HEK293 (cell line): Measurements from ENCODE around the gene RNF212.

ENCODE experiments used
- CTCF ChIA-PET: fragments of 350-600 bp; formaldehyde crosslinking; extraction: SDS; loops from one replicate; lab custom pipeline; 2021; ENCODE audit warnings: antibody characterized with exemption; lab: Yijun Ruan, JAX
- POLR2A ChIA-PET: fragments of 300-600 bp; formaldehyde crosslinking; extraction: SDS; loops from one replicate; lab custom pipeline; 2020; ENCODE audit warnings: antibody characterized with exemption, inconsistent platforms; lab: Yijun Ruan, JAX
- H3K27ac ChIP-seq: fragments of 200-500 bp; sonication (Bioruptor generic); 2 replicates; pipeline ENCODE4 v1.5.1; 2014; ENCODE audit warnings: low read depth, low read length, control low read depth, inconsistent platforms; ENCODE audit errors: extremely low read depth
- H3K36me3 ChIP-seq, 2 experiments: fragments of 200-500 bp in 1 of 2; sonication (Bioruptor generic) in 1 of 2; 1 replicate in 1 of 2; 2 replicates in 1 of 2; pipeline ENCODE4 v1.5.1; 2014 to 2017; ENCODE audit warnings: inconsistent platforms in 2 of 2, low read length in 2 of 2; ENCODE audit not compliant: control insufficient read depth in 2 of 2, insufficient read depth in 1 of 2
- H3K4me1 ChIP-seq: fragments of 200-500 bp; sonication (Bioruptor generic); 2 replicates; pipeline ENCODE4 v1.5.1; 2014; ENCODE audit warnings: mild to moderate bottlenecking, low read length, inconsistent platforms; ENCODE audit not compliant: control insufficient read depth, insufficient read depth
- H3K4me3 ChIP-seq: 2 replicates; pipeline ENCODE4 v1.5.1; 2011; ENCODE audit warnings: low read depth, mild to moderate bottlenecking, control low read depth, low read length, moderate library complexity
- H3K9me3 ChIP-seq: fragments of 200-500 bp; sonication (Bioruptor generic); 2 replicates; pipeline ENCODE4 v1.5.1; 2014; ENCODE audit warnings: low read depth, low read length, inconsistent platforms; ENCODE audit not compliant: control insufficient read depth, insufficient read depth
- EGR2 ChIP-seq: fragments of 450-650 bp; formaldehyde crosslinking; IDR thresholded peaks from 2 replicates; pipeline ENCODE4 v1.5.1; 2016; ENCODE audit warnings: low read depth, missing biosample characterization, missing genetic modification characterization
- GLI4 ChIP-seq: fragments of 450-650 bp; formaldehyde crosslinking; IDR thresholded peaks from 2 replicates; pipeline ENCODE4 v1.5.1; 2016; ENCODE audit warnings: missing biosample characterization, missing genetic modification characterization
- IKZF3 ChIP-seq: fragments of 450-650 bp; IDR thresholded peaks from 2 replicates; pipeline ENCODE4 v1.5.0; 2018; ENCODE audit warnings: missing biosample characterization, mild to moderate bottlenecking, missing genetic modification characterization, moderate library complexity
- INSM2 ChIP-seq: fragments of 450-650 bp; formaldehyde crosslinking; IDR thresholded peaks from 2 replicates; pipeline ENCODE4 v1.5.1; 2016; ENCODE audit warnings: missing biosample characterization, missing genetic modification characterization
- KLF1 ChIP-seq: fragments of 450-650 bp; formaldehyde crosslinking; IDR thresholded peaks from 2 replicates; pipeline ENCODE4 v1.5.1; 2016; ENCODE audit warnings: missing biosample characterization, missing genetic modification characterization
- KLF8 ChIP-seq: fragments of 450-650 bp; formaldehyde crosslinking; IDR thresholded peaks from 2 replicates; pipeline ENCODE4 v1.5.1; 2016; ENCODE audit warnings: missing biosample characterization, missing genetic modification characterization
- PRDM4 ChIP-seq: fragments of 450-650 bp; formaldehyde crosslinking; IDR thresholded peaks from 2 replicates; pipeline ENCODE4 v1.5.1; 2017; ENCODE audit warnings: missing biosample characterization, missing genetic modification characterization
- SP2 ChIP-seq: fragments of 450-650 bp; formaldehyde crosslinking; IDR thresholded peaks from 2 replicates; pipeline ENCODE4 v1.5.1; 2016; ENCODE audit warnings: missing biosample characterization, missing genetic modification characterization
- ZBTB44 ChIP-seq: fragments of 450-650 bp; IDR thresholded peaks from 2 replicates; pipeline ENCODE4 v1.5.1; 2018; ENCODE audit warnings: missing biosample characterization, mild to moderate bottlenecking, missing genetic modification characterization
- ZFHX2 ChIP-seq: fragments of 450-650 bp; formaldehyde crosslinking; conservative IDR thresholded peaks from 2 replicates; pipeline ENCODE4 v1.5.1; 2016; ENCODE audit warnings: missing biosample characterization, missing genetic modification characterization
- ZNF148 ChIP-seq: fragments of 450-650 bp; formaldehyde crosslinking; IDR thresholded peaks from 2 replicates; pipeline ENCODE4 v1.5.0; 2017; ENCODE audit warnings: missing biosample characterization, missing genetic modification characterization, borderline replicate concordance
- ZNF184 ChIP-seq: fragments of 450-650 bp; IDR thresholded peaks from 2 replicates; pipeline ENCODE4 v1.5.1; 2018; ENCODE audit warnings: missing biosample characterization, mild to moderate bottlenecking, missing genetic modification characterization
- ZNF266 ChIP-seq: fragments of 450-650 bp; formaldehyde crosslinking; IDR thresholded peaks from 2 replicates; pipeline ENCODE4 v1.5.1; 2016; ENCODE audit warnings: missing biosample characterization, missing genetic modification characterization, low read depth
- ZNF335 ChIP-seq: fragments of 450-650 bp; formaldehyde crosslinking; conservative IDR thresholded peaks from 2 replicates; pipeline ENCODE4 v1.5.1; 2016; ENCODE audit warnings: missing biosample characterization, missing genetic modification characterization
- ZNF391 ChIP-seq: fragments of 450-650 bp; formaldehyde crosslinking; IDR thresholded peaks from 2 replicates; pipeline ENCODE4 v1.5.1; 2016; ENCODE audit warnings: low read depth, missing biosample characterization, missing genetic modification characterization, borderline replicate concordance
- ZNF398 ChIP-seq: fragments of 450-650 bp; formaldehyde crosslinking; IDR thresholded peaks from 2 replicates; pipeline ENCODE4 v1.5.1; 2017; ENCODE audit warnings: missing biosample characterization, missing genetic modification characterization
- ZNF426 ChIP-seq: fragments of 450-650 bp; formaldehyde crosslinking; IDR thresholded peaks from 2 replicates; pipeline ENCODE4 v1.5.1; 2017; ENCODE audit warnings: missing biosample characterization, missing genetic modification characterization, mild to moderate bottlenecking, inconsistent platforms, moderate library complexity
- ZNF514 ChIP-seq: fragments of 450-650 bp; formaldehyde crosslinking; IDR thresholded peaks from 2 replicates; pipeline ENCODE4 v1.5.1; 2016; ENCODE audit warnings: missing biosample characterization, missing genetic modification characterization
- ZNF544 ChIP-seq: fragments of 450-650 bp; formaldehyde crosslinking; IDR thresholded peaks from 2 replicates; pipeline ENCODE4 v1.5.0; 2017; ENCODE audit warnings: missing biosample characterization, missing genetic modification characterization
- ZNF560 ChIP-seq: fragments of 450-650 bp; formaldehyde crosslinking; IDR thresholded peaks from 2 replicates; pipeline ENCODE4 v1.5.1; 2017; ENCODE audit warnings: missing biosample characterization, missing genetic modification characterization, borderline replicate concordance
- ZNF639 ChIP-seq: fragments of 450-650 bp; formaldehyde crosslinking; IDR thresholded peaks from 2 replicates; pipeline ENCODE4 v1.5.1; 2016; ENCODE audit warnings: missing biosample characterization, missing genetic modification characterization
- ZNF837 ChIP-seq: fragments of 450-650 bp; formaldehyde crosslinking; IDR thresholded peaks from 2 replicates; pipeline ENCODE4 v1.5.1; 2016; ENCODE audit warnings: missing biosample characterization, missing genetic modification characterization

RNF212 gene

GRCh38 chr4:1029529-1029928 is 83.8 kb downstream of the RNF212 start:
- H3K36me3 ChIP-seq, result peaks cover 0 to 17% of the 10 kb centered on the region in 2 experiments; a peak in 1 of 3 replicates
- no peak overlapping the region for H3K4me3 ChIP-seq
- no peaks in the 10 kb centered on the region for H3K4me1 ChIP-seq
- ChIA-PET POLR2A (no interaction called here), CTCF (no interaction called here)
- no peak for TF ChIP-seq ZNF398 (tag by site-specific recombination)
- TF ChIP-seq ZNF148 (tag by site-specific recombination), result no peak
- TF ChIP-seq ZNF837 (tag by site-specific recombination), result no peak
- peak; percentile 20; the same call in 1 of the 2 replicates for TF ChIP-seq KLF8 (tag by site-specific recombination)
- peak; percentile 54 for TF ChIP-seq ZNF335 (tag by site-specific recombination)
- TF ChIP-seq ZNF184 (tag by site-specific recombination), result no peak
- TF ChIP-seq KLF1, result peak; percentile 39; the same call in 1 of the 2 replicates
- no peak for TF ChIP-seq IKZF3 (tag by site-specific recombination)
- no peak for TF ChIP-seq SP2 (tag by site-specific recombination)
- peak; percentile 10; the same call in 1 of the 2 replicates for TF ChIP-seq EGR2 (tag by site-specific recombination)
- TF ChIP-seq ZNF426 (tag by site-specific recombination), result no peak
- no peak for TF ChIP-seq ZNF514 (tag by site-specific recombination)
- TF ChIP-seq INSM2, result no peak
- TF ChIP-seq ZNF391 (tag by site-specific recombination), result no peak
- no peak for TF ChIP-seq ZNF639
- TF ChIP-seq PRDM4 (tag by site-specific recombination), result no peak
- no peak for TF ChIP-seq ZNF544
- no peak for TF ChIP-seq ZNF560 (tag by site-specific recombination)
- TF ChIP-seq ZBTB44 (tag by site-specific recombination), result no peak
- TF ChIP-seq GLI4 (tag by site-specific recombination), result no peak
- 0 out of 2 replicates have a peak, but pooled peaks have one; percentile 11 for TF ChIP-seq ZFHX2 (tag by site-specific recombination)
- TF ChIP-seq ZNF266, result no peak
- H3K9me3 ChIP-seq, result no peaks in the 10 kb centered on the region
- H3K27ac ChIP-seq, result no peak overlapping the region
